Glomerular visceral epithelial cell (primary cell): ENCODE data around the gene RFK.
A peak's percentile ranks its signal among the peaks of the same experiment; 100 is the strongest.

Experiments used
- DNase-seq: peaks from one replicate; pipeline ENCODE4 v3.0.0-alpha.2; 2016; ENCODE audit errors: extremely low spot score

RFK gene

DNA sequence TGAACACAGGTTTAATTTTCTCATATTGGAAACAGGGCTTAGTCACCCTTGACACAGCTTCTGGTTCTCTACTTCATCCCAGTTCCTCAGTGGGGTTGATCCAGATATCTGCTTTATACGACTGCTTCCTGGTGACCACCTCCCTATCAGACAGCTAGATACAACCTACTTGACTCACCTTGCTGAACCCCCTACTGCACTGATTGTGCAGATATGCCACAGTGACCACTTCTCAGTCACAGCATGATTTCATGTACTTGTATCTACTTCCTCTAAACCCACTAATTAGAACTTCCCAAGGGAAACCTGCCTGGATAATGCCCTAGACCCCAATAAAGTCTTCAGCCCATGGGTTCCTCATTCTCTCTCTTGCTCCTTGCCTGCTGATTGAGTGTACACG is 18.4 kb upstream of the RFK start:
- no peak for DNase-seq

DNA sequence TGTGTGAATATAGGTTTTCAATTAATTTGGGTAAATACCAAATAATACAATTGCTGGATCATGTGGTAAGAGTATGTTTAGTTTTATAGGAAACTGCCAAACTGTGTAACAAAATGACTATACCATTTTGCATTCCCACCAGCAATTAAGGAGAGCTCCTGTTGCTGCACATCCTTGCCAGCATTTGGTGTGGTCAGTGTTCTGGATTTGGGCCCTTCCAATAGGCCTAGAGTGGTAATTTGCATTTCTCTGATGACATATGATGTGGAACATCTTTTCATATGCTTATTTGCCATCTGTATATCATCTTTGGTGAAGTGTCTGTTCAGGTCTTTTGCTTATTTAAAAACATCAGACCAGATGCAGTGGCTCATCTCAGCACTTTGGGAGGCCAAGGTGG is 11.6 kb upstream of the RFK start:
- DNase-seq: no peak

DNA sequence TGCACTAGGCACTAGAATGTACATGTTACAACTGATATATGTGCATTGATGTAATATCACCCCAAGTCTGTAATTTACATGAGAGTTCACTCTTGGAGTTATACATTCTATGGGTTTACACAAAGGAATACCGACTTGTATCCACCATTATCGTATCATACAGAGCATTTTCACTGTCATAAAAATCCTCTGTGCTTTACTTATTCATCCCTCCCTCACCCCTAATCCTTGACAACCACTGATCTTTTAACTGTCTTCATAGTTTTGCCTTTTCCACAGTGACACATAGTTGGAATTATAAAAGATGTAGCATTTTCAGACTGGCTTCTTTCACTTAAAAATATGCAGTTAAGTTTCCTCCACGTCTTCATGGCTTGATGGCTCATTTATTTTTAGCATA is 11.1 kb upstream of the RFK start:
- DNase-seq: no peak

DNA sequence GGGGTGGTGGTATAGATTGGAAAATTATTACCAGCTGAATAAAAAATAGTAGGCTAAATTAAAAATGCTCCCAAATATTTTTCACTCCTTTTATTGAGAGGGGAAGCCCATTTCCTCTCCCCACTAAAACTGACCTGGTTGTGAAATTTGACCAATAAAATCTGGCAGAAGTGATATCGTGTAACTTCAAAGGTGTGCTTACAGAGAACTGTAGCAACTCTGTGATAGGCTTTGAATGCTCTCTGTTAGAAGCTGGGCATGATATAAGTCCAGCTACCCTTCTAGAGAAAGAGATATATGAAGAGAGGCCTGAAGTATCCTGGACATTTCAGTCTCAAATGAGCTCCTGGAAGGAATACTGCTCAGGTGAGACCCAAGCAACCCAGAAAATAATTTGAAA is 10.2 kb upstream of the RFK start:
- DNase-seq: no peak

DNA sequence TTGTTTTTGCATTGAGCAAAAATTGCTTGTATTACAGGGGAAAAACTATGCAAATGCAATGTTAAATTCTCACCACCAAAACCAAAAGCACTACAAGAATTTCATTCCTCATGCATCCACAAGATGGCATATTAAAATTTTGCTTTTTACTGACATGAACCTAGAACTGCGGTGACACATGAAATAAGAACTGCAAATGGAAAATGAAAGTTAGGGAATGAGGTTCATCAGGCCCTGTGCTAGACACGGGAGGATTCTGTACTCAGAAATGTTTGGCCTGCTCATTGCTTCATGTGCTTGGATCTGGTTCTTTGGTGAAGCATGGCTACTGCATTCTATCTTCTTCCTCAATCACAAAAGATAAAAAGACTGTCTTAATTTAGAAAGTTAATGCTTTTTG is 9.1 kb upstream of the RFK start:
- DNase-seq: peak; percentile 75

DNA sequence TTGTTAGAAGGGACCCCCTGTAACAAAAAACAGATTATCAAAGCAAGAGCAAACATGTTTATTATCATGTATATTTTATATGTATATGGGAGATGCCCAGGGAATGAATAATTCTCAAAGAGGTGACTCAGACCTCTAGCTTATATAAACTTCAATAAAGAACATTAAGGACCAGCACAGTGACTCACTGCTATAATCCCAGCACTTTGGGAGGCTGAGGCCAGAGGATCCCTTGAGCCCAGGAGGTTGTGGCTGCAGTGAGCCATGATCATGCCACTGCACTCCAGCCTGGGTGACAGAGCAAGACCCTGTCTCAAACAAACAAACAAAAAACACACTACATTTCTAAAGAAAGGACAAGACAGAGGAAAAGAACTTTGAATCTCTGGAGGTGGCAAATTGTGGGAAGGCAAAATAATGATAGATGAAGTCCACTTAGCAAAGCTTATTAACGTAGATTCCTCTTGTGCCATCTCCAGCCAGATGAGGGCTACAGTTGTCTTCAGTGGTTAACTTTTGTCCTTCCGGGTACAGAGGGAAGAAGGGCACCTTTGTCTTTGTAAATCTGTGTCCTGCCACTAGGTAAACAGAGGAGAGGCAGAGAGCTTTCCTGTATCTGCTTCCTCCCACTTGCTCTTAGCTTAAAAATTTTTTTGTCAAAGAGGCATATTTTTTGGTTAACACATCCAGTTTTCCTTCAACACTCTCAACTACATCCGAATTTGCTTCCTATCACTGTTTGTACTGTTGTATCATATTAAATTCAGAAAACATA is 7.5 kb upstream of the RFK start:
- no peak for DNase-seq

DNA sequence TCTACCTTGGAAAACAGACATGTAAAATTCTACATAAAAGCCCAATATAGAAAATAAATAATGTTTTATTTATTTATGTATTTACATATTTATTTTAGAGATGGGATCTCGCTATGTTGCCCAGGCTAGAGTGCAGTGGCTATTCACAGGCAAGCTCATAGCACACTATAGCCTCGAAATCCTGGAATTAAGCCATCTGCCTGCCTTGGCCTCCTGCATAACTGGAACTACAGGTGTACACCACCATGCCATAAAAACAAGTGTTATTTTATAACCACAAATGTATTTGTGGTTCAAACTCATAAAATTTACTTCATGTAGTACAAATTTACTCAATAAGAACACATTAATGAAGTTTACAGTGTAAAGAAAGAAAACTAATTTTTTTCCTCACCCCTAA is 7.0 kb upstream of the RFK start:
- no peak for DNase-seq

DNA sequence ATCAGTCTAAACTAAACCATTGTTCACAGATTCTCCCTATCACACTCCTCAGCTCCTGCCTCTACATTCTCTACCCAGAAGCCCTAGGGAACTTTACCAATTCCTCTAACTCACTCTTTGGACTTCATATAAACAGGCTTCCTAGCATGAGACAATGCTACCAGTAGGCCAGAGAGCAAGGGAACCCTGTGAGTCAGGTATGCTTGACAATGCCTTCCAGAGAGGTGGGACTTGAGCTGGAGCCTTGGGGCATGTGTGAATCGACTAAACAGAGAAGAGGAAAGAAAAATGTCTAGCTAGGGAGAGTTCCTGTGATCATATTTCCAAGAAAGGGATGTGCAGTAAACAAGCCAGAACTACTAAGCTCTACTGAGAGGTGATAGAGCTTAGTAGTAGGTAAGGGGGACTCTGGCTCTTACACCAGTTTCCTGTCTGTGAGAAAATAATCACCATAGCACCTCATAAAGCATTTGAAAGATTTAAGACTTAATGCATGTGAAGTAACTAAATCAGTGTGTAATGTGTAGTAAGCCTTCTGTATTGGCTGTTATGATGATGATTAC is 6.4 kb upstream of the RFK start:
- DNase-seq: no peak

DNA sequence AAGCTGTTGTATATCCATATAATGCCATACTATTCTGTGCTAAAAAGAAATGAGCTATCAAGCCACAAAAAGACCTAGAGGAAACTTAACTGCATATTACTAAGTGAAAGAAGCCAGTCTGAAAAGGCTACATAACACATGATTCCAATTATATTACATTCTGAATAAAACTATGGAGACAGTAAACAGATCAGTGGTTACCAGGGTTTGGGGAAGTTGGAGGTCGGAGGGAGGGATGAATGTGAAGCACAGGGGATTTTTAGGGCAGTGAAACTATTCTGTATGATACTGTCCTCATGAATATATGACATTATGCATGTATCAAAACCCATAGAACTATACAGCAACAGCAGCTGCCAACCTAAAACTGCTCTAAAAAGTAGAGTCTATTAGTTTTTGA is 5.6 kb upstream of the RFK start:
- no peak for DNase-seq

DNA sequence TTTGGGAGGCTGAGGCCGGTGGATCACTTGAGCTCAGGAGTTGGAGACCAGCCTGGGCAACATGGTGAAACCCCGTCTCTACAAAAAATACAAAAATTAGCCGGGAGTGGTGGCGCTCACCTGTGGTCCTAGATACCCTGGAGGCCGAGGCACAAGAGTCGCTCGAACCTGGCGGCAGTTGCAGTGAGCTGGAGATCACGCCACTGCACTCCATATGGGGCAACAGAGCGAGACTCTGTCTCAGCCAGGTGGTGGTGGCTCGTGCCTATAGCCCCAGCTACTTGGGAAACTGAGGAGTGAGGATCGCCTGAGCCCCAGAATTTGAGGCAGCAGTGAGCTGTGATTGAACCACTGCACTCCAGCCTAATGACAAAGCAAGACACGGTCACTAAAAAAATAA is 2.4 kb upstream of the RFK start:
- no peak for DNase-seq

DNA sequence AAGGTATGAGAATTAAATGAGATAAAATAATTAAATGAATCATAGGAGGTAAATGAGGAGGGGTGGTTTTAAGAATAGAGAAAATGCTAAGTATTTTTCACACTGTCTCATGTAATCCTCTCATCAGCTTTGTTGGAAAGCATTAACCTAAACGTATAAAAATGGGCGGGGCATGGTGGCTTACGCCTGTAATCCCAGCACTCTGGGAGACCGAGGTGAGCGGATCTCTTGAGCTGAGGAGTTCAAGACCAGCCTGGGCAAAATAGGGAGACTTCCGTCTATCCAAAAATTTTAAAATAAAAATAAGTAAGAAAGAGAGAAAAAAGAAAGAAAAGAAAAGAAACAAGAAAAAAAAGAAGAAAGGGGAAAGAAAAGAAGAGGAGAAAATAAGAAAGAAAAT is 1.9 kb upstream of the RFK start:
- no peak for DNase-seq

DNA sequence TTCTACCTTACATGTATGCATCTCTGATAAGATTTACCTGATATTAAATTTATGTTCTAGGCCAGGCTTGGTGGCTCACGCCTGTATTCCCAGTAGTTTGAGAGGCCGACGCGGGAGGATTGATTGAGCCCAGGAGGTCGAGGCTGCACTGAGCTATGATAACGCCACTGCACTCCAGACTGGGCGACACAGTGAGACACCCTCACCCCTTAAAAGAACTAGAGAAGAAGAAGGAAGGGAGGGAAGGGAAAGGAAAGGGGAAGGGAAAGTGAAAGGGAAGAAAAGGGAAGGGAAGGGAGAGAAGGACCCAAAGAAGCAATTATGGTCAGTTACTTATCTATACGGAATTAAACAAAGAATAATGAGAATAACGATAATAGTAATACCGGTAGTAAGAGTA is 1.2 kb upstream of the RFK start:
- DNase-seq: no peak

DNA sequence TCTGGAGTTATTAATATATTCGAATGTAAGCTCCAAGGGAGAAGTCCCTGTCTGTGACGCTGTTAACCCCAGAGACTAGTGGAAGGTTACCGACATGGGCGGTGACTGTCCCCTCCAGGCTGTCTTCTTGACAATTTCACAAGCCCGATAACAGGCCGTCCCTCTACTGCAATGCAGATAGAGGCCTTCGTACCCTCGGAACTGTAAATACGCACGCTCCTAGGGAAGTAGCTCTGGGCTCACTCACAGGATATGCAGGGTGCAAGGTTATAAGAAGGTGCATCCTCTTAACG is 680 bp upstream of the RFK start:
- peak; percentile 46 for DNase-seq

DNA sequence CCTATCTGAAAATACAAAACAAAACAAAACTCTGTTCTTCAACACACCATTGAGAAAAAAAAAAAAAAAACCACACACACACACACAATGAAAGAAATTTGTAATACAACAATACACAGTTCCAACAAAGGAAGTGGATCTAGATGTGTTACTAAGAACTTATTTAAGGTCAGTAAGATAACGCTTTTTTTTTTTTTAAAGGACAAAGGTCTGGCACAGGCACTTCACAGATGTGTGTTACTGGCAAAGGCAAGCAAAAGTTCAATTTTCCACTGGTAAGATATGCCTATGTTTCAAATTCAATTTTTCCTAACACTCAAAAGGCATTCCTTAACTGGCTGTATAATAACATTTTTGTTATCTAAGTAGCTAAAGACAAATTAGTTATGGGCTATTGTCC is 3.6 kb downstream of the RFK start:
- DNase-seq: no peak

DNA sequence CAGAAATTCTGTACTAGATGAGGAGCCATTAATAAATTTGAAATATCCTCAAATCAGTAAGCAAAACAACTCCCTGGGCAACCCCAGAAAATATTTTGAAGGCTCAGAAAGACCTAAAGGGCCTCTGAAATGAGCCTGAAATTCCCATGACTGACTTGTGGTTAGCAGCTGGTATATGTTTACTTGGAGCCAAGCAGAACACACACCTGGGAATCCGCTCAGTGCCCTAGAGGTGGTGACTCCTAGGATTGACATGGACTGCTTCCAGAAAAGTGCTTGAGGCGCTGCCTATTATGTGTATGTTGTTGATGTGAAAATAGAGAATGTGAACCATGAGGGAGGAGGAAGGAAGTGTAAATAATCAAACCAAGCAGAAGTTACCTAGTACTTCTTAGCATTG is 14.7 kb downstream of the RFK start:
- peak; percentile 25 for DNase-seq

DNA sequence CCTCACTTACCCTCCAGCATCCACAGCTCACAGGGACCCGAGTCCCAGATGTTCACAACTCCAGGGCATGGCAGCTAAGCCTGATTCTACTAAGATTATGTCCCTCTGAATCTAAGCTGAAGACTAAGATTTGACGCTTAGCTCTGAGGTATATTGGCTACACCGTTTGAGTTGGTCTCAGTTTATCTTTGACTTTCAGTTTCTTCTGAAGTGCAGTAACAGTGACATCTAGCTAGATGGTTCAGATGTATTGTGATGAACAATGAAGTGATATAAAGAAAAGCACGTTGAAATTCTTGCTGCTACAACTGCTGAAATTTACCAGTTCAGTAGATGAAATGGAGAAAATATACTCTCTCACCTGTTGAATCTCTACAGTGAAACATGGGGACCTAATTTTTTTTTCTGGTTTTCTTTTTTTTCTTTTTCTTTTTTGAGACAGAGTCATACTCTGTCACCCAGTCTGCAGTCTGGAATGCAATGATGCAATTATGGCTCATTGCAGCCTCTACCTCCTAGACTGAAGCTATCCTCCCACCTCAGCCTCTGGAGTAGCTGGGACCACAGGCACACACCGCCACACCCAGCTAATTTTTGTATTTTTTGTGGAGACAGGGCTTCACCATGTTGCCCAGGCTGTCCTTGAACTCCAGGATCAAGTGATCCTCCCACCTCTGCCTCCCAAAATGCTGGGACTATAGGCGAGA is 15.7 kb downstream of the RFK start:
- no peak for DNase-seq

DNA sequence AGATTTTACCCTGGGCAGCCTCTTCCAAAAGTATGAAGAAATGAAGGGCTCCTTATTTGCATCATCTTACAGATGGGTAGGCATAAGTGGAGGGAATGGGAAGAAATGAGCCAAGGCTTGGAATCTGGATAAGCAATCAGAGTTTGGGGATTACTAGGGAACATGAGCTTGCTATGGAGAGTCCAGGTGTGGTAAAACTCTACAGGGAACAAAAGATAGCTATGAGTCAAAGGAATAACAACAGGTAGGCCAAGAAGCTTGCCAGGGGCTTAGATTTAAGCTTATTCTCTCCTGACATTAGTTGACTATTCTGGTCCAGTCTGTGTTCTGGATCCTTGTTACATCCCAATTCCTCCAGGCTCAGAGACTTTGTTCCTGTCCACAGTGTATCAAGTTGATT is 16.4 kb downstream of the RFK start:
- DNase-seq: no peak

DNA sequence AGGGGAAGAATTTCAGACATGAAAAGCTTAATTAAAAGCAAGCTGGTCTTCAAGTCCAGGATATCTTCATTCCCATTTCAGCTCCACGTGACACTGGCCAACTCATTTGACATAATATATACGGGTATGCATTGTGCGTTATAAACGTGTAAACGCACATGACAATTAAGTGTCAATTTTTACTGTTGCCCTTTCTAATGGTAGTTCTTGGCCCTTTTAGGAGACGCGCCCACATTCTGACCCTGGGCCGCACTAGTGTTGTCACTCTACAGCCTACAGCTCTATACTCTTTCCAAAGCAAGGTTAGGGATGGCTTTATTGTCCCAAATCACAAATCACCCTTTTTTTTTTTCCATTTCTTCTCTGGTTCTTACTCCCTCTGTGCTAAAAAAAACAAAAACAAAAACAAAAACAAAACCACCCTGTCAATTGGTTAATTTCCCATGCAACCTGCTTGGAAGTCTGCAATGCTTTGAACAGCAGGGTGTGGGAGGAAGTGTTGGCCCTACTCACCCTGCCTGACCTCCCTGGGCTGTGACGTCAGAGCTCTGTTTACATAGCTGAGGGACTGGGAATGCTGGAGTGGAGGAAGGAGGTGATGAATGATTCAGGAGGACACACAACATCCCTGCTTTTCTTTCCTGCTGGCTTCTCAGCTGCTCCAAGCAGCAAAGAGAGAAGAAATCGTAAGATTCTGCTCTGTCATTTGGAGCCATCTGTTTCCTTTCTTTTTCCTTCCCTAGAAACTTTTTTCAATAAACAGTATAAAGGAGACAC is 19.3 kb downstream of the RFK start:
- DNase-seq: peak; percentile 69

DNA sequence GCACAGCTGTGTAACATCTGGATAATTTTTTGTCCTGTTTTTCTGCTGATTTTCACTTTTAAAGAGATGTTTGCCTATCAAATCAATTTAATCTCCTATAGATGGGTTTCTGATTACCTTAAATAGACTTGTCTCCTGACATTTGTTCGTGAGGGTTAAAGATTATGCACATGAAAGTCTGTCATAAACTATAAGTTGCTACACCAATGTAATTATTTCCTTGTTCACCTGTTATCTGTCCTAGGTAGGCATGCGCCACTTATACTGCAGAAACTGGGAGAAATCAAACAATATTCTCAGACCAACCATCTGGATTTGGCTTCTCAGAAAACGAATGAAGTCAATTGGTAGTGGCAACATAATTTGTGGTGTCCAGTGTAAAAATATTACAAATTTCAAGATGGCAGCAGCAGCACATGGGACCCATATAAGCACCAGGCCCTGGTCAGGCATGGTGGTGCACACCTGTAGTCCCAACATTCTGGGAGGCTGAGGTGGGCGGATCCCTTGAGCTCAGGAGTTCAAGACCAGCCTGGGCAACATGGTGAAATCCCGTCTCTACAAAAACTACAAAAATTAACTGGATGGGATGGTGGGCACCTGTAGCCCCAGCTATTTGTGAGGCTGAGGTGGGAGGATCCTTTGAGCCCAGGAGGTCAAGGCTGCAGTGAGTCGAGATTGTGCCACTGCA is 20.3 kb downstream of the RFK start:
- DNase-seq: no peak

DNA sequence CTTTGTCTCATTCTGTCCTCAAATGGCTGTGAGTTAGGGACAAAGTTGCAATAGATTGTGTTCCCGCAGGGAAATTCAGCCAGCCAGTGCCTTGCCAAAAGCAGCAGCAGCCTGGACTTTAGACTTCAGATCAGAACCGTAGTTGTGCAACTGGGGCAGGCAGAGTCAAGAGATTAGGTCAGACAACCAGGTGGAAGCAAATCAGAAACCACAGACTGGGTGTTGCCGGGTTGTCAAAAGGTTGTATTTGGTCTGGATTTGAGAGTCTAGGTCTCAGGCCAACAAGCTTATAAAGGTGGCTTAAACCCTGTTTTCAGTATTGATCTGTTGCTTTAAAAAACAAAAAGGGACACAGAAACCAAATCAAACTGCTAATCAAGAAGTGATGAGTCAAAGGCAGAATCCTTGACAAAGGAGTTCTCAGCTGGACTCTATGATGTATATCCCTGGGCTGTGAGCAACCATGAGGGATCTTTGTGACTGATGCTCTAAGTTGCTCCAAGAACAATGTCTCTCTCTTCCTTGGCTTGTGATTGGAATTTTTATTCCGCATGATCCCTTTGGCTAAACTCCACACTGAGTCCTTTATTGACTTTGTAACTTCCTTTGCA is 20.9 kb downstream of the RFK start:
- DNase-seq: peak; percentile 56

DNA sequence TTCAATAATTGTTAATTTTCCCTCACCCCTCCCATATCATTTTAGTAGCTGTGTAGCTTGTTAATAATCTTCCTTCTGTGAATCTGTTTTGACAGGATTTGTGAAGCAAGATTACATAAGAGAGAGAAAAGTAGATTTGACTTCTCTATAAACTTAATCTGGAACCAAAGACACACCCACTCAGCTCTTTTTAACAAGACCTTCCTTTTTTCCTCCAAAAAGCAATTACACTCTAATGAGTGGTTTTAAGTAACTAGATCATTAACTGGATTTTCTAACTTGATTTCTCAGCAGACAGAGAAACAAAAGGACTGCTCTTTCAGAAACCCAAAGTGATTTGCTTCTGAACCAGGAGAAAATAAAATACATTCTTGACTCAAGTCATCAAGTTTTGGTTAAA is 21.9 kb downstream of the RFK start:
- DNase-seq: no peak

DNA sequence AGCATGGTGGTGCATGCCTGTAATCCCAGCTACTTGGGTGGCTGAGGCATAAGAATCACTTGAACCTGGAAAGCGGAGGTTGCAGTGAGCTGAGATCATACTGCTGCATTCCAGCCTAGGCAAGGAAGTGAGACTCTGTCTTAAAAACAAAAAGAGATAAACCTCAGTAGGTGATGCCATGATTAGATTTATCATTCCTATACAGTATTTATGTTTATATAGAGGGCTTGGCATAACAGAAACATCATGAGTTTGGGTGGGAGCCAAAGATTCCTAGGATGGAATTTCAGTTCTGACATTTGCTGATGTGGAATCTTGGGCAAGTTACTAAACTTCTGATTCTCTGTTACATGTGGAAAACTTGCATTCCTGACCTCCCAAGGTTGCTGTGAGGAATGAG is 22.3 kb downstream of the RFK start:
- DNase-seq: peak; percentile 60
